ENCODE measurements around the gene SCUBE1.

The SCUBE1 gene

DNA sequence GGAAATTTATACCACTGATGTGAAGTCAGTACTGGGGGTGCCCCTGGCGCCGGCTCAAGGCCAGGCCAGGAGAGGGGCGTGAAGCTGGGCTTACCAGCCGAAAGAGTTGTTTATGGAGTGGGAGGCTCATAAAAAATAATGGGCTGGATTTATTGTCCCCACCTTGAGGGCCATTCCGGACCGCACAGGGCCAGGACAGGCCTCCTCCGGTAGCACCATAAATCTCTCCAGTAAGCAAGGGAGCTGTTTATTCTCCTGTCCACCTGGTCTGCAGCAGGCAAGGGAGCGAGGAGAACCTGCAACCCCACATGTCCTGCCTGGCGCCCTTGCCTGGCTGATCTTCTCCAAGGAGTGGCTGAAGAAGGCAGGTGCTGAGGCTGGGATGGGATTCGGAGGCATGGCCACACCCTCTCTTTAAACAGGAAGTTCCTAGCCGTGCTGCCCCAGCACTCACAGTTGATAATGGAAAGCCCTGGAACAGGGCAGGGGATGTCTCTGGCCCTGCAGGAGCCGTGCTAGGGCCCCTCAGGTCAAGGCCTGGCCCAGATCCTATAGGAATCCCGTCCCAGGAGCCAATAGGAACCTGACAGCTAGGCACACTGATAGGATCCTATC lies 65.1 kb downstream of the SCUBE1 start:
- DNase-seq (ENCODE audit: low spot score): no peak

DNA sequence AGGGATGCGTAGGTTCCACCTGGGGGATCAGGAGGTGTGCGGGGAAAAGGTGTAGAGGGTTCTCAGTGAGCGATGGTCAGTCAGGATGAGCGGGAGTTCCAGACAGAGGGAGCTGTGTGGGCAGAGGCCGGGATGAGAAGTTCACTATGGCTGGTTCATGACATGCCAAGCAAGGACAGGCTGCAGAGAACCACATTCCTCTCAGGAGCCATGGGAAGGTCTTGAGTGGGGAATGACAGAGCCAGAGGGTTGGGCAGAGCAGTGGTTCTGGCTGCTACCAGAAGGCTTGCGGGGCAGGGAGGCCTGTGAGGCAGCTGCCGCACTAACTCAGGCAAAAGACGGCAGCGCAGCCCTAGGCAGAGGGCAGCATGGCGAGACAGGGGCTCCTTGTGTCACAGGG lies 66.1 kb downstream of the SCUBE1 start:
- no peak for DNase-seq (ENCODE audit: low spot score)

DNA sequence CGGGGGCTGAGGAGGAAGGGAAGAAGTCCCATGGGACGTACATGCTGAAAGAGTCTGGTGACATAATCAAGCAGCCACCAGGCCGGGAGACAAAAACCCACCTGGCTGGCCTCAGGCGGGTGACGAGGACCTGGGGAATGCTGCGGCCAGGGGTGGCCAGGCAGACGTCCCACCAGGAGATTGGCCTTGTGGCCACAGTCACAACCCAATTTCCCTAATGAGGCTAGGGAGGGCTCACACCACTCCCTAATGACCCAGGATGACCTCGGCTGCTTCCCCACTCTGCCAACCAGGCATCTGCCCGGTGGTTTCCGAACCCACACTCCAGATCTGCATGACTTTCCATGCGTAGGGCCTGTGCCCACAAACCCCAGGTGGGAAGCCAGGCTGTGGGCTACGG lies 66.9 kb downstream of the SCUBE1 start:
- no peak for DNase-seq (ENCODE audit: low spot score)

DNA sequence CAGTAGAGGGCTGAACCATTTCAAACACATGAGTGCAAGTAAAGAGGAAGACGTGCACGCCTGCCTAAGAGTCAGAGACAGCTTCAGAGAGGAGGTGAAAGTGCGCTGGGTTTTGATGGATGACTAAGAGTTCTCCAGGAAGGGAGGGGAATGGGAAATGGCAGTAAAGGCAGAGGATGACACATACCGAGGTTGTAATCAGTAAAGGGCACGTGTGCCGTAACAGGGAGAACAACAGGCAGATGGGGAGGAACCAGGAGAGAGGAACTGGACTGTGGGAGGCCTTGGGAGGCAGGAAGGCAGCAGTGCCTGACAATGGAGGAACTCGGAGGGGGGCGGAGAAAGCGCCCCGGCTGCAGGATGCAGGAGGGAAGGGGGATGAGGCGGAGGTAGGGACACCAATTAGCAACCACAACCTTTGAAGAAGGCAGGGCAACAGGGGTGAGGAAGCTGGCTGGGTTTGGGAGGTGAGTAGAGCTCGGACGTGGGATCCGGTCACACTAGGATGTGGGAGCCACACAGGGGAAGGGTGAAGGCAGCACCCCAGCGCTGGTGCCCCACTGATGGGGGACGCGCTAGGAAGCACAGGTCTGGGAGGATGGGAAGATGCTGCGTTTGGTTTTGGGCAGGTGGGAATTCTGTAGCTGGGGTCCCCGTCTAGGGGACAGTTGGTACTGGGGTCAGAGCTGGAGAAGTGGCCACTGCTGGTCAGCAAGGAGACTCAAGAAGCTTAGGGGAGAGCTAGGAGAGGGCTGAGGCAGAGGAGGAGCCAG lies 67.4 kb downstream of the SCUBE1 start:
- peak; percentile 46 for DNase-seq (ENCODE audit: low spot score)

DNA sequence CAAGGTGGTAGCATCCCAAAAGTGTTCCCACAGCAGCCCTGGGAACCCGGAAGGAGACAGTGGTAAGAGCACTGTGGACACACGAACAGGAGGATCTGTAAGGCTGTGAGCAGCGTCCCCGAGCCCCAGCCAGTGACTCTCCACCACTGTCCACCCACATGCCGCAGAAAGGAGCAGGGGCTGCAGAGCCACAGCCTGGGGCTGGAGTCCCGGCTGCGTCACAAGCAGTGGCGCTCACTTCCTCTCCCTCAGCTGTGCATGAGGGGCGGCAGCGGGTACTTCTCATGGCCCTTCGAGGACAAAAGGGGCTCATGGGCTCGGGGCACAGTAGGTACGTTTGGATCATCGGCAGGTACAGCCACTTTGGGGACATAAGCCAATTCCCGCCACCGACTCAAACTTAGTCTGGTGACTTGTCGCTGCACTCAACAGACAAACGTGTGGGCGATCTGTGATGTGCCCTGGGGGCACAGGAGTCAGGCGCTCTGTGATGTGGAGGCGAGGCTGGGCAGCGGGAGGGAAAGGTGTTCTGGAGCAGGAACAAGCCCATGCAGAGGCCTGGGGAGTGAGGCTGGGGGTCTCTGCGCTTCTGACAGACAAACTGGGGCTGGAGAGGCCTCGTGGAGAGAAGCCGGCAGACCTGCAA lies 68.5 kb downstream of the SCUBE1 start:
- no peak for DNase-seq (ENCODE audit: low spot score)

DNA sequence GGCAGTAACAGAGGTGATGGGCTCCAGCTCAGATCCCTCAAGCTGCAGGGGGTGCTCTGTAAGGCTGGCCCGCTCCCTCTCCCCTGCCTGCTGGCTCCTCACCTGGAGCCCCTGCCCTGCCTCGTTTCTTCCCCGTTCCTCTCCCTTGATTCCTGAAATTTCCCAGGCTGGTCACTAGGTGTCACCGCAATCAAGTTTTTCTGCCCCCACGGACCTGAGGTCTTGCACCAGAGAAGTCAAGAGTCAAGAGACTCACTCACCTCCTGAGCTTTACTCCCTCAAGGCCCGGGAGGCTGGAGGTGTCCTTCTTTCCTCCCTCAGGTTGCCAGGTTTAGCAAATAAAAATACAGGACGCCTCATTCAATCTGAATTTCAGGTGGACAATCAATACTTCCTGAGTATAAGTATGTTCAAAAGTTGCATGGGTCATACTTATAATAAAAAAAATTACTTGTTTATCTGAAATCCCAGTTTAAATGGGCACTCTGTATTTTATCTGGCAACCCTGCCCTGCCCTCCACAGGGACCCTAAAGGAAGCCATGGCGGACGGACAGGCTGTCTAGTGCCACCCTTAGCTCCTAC lies 69.2 kb downstream of the SCUBE1 start:
- peak; percentile 68 for DNase-seq (ENCODE audit: low spot score)

DNA sequence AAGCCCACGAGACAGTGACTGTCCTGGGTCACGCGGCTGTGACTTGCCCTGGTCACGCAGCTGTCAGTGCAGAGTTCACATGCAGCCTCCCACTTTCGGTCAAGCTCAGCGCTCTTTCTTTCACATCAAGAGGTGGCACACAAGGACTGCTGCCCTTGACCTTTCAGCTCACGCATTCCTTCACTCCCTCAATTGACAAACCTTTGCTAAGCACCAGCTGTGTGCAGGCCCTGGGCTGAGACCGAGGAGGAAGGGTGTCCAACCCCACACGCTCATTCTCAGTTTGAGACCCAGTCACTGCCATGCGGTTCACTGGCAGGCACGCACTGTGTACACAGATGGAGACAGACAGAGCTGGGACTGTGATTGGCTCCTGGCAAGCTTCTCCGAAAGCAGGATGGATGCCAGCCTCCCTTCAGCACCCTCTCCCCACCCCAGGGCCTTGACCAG lies 70.3 kb downstream of the SCUBE1 start:
- DNase-seq (ENCODE audit: low spot score): no peak

DNA sequence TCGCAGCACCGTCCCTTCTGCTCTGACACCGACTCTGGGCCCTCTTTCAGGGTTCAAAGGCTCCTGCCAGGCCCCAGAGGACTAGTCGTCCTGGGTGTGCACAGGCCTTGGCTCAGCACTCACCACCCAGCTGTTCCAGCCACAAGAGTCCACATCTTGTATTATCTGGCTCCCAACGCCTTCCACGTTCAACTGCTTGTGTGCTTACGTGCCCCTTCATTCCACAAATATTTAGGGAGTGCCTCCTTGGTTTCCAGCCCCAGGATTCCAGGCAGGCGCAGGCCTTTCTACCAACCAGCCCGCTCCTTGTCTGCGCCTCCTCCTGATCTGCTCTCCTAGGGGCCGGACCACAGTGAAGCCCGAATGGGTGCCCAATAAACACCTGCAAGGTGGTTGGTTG lies 70.9 kb downstream of the SCUBE1 start:
- no peak for DNase-seq (ENCODE audit: low spot score)

DNA sequence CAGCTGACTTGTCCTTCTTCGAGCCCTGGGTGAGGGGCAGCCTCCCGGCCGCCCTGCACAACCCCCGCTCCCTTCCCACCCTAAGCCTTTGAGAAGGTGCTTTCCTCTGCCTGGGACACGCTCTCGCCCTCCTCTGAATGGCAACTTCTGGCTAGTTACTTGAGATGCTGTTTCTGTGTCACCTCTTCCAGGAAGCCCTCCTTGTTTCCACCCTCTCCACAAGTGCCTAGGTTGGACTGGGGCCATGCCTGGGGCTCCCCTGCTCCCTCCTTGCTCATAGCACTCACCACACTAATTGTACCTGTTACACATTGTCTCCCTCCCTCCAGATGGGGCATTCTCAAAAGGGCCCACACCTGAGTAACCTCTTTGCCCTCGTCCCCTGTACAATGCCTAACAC lies 72.2 kb downstream of the SCUBE1 start:
- no peak for DNase-seq (ENCODE audit: low spot score)

DNA sequence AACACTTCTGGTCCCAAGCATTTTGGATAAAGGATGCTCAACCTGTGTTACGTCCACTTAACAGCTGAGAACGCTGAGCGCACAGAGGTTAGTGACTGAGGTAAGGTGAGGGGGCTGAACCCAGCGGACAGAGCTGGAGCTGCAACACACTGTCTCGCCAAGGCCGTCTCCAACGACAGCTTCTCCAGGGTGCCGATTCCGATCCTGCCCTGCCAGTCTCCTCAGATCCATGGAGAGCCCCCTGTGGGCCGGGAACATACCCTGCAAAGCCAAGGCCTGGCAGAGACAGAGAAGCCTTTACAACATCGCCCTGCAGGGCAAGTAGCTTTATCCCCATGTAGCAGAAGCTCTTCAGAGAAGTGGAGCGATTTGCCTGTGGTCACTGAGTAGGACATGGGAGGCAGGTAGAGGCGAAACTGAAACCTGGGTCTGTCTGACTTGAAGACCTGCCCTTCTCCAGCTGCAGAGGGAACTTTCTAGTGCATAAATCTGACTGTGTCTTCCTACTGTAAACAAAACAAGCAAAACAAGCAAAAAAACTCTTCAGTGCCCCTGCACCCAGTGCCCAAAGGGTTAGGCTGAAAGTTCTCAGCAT lies 72.8 kb downstream of the SCUBE1 start:
- DNase-seq (ENCODE audit: low spot score): no peak

DNA sequence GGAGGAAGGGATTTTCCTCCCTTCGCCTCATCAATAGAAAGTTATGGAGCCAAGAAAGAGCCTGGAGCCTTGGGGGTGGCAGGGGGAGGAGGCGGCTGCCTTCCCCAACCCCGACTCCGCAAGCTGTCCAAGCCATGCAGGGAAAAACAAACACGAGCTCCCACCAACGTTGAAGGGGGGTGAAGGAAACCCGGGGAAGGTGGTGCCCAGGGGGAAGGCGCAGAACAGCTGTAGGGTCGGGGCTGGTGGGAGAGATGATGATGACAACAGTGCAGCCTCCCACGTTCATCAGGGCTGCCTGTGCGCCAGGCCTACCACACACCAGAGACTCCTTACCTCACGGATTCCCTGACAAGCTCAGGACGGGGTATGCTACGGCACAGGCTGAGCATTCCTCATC lies 73.5 kb downstream of the SCUBE1 start:
- no peak for DNase-seq (ENCODE audit: low spot score)

DNA sequence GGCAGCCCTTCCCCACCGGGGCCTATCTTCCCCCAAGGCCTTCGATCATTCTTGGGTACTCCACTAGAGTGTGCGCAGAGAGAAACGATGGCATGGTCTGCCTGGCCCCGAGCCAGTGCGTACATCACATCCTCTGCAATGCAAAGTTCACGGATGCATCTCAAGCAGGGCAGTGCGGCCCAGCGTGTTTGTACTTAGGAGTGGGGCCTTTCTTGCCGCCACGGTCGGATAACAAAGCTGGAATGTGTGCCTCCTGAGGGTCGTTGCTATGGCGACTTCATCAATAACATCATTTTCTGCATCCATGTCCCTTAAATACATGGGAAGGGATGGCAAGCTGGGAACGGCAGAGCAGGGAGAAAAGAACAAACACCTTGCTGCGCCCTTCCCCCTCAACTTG lies 73.9 kb downstream of the SCUBE1 start:
- no peak for DNase-seq (ENCODE audit: low spot score)

DNA sequence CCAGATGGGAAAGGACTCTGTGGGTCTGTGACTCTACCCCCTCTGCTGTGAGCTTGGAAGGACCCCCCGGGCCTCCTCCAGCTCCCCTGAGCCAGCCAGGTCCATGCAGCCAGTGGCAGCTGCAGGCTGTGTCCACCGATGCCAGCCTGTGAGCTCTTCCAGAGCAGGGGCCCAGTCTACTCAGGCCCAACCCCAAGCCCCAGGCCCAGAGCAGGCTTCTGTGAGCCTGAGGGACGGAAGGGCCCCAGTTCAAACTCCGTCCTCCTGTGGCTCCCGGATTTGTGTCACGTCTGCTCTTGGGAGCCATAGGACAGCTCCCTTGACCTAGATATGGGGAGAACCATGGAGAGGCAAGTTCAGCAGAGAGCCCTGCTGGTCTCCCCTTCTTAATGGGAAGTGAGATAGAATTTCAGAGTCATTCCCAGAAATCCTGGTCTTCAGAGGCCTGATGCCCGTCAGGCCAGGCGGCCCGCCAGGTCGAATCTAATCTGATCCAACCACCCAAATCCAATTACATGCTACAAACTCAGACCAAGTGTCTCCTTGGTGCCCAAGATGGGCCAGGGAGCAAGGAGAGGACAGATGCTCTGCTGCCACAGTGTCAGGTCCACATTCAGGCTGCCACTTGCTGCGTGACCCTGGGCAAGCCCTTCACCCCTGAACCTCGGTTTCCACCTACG lies 75.1 kb downstream of the SCUBE1 start:
- no peak for DNase-seq (ENCODE audit: low spot score)

DNA sequence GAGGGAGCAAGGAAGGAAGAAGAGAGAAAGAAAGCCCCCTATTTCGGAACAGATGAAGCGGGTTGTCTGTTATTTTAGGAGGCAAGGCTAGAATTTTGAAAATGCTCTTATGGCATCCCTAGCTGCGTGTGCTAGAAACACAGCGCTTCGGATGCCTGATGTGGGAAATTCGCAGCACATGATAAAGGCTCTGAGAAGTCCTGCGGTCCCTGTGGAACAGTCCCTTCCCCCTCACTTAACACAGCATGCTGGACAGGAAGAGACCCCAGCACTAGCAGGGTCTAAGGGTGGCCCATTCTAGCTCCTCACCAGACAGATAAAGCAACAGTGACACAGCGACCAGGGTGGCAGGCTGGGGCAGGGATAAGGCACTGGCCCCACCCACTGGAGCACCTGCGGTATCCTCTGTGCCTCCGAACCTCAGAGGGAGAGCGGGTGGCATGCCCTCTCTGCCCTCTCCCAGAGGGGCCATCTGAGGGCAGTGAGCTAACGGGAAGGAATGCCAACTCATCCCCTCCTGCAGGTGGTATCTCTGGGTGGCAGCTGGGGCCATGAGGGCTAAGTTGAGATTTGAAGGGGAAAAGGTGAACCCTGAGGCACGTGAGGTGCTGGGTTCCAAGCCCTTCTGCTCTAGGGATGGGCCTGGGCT lies 75.7 kb downstream of the SCUBE1 start:
- no peak for DNase-seq (ENCODE audit: low spot score)

DNA sequence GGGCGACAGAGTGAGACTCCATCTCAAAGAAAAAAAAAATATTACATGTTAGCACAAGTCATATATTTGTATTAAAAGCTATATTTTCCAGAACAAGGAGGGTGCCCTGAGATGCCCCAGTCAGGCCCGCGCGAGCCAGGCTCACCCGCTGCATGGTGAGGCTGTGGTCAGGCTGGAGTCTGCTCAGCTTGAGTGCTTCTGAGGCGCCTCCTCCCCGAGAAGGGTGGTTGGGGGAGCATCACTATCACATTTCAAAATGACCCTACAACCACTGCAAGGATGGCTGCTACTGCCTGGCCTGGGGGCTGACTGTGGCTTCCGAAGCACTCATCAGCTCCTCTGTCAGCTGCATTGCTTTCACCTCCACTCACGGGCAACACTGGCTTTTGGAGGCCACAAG lies 77.1 kb downstream of the SCUBE1 start:
- DNase-seq (ENCODE audit: low spot score): no peak

DNA sequence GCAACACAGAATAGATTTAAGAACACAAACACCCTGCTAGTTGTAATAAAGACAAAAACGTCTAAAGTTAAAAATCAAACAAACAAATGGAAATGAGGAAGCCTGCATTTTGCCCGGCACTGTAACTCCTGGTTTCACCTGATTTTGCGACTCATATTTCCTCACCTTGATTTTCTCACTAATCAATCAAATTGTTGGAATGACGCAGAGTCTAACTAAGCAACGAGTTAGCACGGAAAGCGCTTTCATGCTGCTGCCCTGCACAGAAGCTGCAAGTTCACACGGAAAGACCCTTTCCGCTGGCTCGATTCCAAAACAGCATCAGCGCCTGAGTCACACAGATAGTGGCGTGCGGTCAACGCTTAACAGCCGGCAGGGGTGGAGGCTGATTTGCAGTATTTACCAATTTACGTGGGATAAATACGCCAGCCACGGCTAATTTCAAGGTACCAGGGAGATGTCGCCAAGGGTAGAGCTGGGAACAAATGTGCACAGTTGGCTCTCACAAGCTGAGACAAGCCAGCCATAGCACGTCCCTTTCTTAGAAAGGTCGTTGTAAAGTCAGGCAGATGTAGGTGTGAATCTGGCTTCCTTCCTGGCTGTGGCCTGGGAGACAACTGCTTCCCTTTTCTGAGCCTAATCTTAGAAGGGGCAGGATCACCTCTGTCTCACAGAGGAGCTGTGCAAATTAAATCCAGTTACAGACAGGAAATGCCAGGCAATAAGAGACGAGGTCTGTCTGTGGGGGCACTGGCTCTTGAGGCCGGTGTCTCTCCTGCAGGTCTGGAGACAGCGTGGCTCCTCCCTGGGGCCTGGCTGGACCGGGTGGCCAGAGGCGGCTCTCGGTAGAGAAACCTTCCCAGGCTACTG lies 79.3 kb downstream of the SCUBE1 start:
- DNase-seq (ENCODE audit: low spot score): peak; percentile 82

DNA sequence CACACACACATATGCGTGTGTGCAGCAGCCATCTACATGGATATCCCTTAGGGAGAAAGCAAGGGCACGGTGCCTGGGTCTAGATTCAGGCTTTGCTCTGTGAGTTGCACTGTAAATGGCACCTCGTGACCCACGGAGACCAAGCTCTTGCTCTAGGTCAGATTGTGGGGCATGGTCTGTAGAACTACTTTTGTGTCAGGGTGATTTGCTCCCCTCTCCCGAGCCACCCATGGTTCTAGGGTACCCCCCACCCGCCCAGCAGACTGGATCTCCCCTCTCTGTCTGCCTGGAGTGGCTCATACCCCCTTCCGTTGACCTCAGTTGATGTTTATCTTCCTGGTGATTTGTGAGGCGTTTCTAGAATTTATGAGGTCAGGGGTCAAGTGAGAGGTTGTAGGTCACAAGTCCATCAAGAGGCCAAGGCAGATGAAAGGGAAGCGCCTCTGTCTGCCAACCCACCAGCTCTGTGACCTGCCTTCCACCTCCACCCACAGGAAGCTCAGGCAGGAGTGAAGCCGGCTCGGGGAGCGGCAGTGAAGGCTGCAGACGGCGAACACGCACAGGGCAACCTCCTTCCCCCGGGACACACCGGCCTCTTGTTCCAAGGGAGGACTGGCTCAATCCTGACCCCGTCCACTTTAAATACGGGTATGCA lies 80.1 kb downstream of the SCUBE1 start:
- peak; percentile 17 for DNase-seq (ENCODE audit: low spot score)

DNA sequence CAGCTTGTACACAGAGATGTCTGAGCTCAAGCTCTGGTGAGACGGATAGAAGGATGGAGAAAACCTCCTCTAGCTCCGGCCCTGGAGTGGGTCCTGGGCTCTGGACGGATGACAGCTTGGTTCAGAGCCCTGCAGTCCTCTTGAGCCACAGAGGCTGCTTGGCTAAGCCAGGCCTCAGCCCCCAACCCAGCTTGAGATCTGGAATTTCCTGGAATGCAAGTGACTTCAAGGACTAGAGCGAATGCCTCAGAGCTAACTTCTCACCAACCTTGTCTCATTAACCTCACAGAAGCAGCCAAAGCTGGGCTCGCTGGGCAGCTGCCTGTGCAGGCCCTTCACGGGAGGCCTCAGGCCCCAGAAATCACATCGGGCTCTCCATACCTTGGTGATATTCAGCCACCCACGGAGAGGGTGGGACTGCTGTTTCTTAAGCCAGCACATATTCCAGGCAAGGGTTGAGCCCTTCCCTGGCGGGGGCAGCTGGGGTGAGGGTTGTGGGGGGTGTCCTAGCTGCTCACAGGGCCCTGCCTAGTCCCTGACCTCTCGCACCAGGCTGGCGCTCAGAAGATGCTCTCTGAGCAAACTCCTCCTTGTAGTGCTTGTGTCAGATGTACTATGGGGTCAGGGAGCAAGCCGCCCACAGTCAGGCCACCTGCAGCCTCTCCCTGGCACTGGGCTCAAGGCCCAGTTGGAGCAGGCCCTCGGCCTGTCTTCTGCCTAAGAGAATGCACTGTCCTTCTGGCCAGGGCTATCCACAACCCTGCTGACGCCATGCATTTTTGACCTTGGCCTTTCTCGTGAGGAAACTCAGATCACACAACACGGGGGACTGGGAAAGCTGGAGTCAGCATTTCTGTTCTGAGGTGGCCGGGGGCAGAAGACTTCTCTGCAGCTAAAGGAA lies 82.6 kb downstream of the SCUBE1 start:
- no peak for DNase-seq (ENCODE audit: low spot score)

DNA sequence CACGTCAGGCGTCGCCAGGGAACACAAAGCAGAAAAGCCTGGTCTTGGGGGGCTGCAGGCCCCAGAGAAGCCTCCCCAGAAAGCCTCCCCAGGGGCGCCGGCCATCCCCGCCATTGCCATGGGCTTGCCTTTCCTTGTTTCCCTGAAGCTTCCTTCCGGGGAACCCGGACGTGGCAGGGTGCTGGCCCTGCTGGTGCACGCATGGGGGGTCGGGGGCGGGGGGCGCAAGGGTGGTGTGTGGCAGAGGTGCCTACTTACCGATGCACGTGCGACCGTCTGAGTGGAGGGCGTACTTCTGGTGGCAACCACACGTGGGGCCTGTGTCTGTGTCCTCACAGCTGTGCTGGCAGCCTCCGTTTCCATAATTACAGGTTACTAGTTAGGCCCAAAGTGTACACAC lies 85.2 kb downstream of the SCUBE1 start:
- no peak for DNase-seq (ENCODE audit: low spot score)
